Measurements from ENCODE around the gene NDUFA11.

NDUFA11 gene

GRCh38 chr19:5925830-5926427 is 22.3 kb upstream of the NDUFA11 start:
- no peak overlapping the region for H3K4me3 ChIP-seq (ENCODE audit: low read length)
- TF ChIP-seq ZNF274 (IDR thresholded peaks at IDR 0.05; ENCODE audit: low read depth, low read length) = no peak

- no peak for TF ChIP-seq ZNF274 (IDR thresholded peaks at IDR 0.05; ENCODE audit: low read depth, low read length)
- H3K4me3 ChIP-seq (ENCODE audit: low read length) = no peak overlapping the region
Measured at GRCh38 chr19:5923356-5923755, 19.8 kb upstream of the NDUFA11 start.

GRCh38 chr19:5922161-5922545 is 18.6 kb upstream of the NDUFA11 start:
- no peak overlapping the region for H3K4me3 ChIP-seq (ENCODE audit: low read length)
- no peak for TF ChIP-seq ZNF274 (IDR thresholded peaks at IDR 0.05; ENCODE audit: low read depth, low read length)

- H3K4me3 ChIP-seq (ENCODE audit: low read length) = no peak overlapping the region
- TF ChIP-seq ZNF274 (IDR thresholded peaks at IDR 0.05; ENCODE audit: low read depth, low read length) = no peak
Measured at GRCh38 chr19:5921516-5922160, 18.0 kb upstream of the NDUFA11 start.

- TF ChIP-seq ZNF274 (IDR thresholded peaks at IDR 0.05; ENCODE audit: low read depth, low read length) = no peak
- no peak overlapping the region for H3K4me3 ChIP-seq (ENCODE audit: low read length)
Measured at GRCh38 chr19:5918463-5919079, 15.0 kb upstream of the NDUFA11 start.

GRCh38 chr19:5917431-5918107 is 14.0 kb upstream of the NDUFA11 start:
- TF ChIP-seq ZNF274 (IDR thresholded peaks at IDR 0.05; ENCODE audit: low read depth, low read length) = no peak
- no peak overlapping the region for H3K4me3 ChIP-seq (ENCODE audit: low read length)

- no peak overlapping the region for H3K4me3 ChIP-seq (ENCODE audit: low read length)
- no peak for TF ChIP-seq ZNF274 (IDR thresholded peaks at IDR 0.05; ENCODE audit: low read depth, low read length)
Measured at GRCh38 chr19:5916181-5916708, 12.7 kb upstream of the NDUFA11 start.

GRCh38 chr19:5915782-5916165 is 12.2 kb upstream of the NDUFA11 start:
- no peak for TF ChIP-seq ZNF274 (IDR thresholded peaks at IDR 0.05; ENCODE audit: low read depth, low read length)
- no peak overlapping the region for H3K4me3 ChIP-seq (ENCODE audit: low read length)

GRCh38 chr19:5914946-5915781 is 11.6 kb upstream of the NDUFA11 start:
- no peak for TF ChIP-seq ZNF274 (IDR thresholded peaks at IDR 0.05; ENCODE audit: low read depth, low read length)
- no peak overlapping the region for H3K4me3 ChIP-seq (ENCODE audit: low read length)

GRCh38 chr19:5914358-5914774 is 10.8 kb upstream of the NDUFA11 start:
- H3K4me3 ChIP-seq (ENCODE audit: low read length) = no peak overlapping the region
- TF ChIP-seq ZNF274 (IDR thresholded peaks at IDR 0.05; ENCODE audit: low read depth, low read length) = no peak

- H3K4me3 ChIP-seq (ENCODE audit: low read length) = no peak within 1 kb of the TSS
- TF ChIP-seq ZNF274 (IDR thresholded peaks at IDR 0.05; ENCODE audit: low read depth, low read length) = no peak
Measured at GRCh38 chr19:5913739-5914357, 10.3 kb upstream of the NDUFA11 start, which contains the start of gene CAPS. TSS of gene CAPS (plus strand) at chr19:5914254. CDS start at chr19:5914407, 153 bp downstream.

- no peak for TF ChIP-seq ZNF274 (IDR thresholded peaks at IDR 0.05; ENCODE audit: low read depth, low read length)
- no peak overlapping the region for H3K4me3 ChIP-seq (ENCODE audit: low read length)
Measured at GRCh38 chr19:5911366-5911765, 7.8 kb upstream of the NDUFA11 start.

GRCh38 chr19:5910638-5910907 is 7.0 kb upstream of the NDUFA11 start:
- no peak overlapping the region for H3K4me3 ChIP-seq (ENCODE audit: low read length)
- TF ChIP-seq ZNF274 (IDR thresholded peaks at IDR 0.05; ENCODE audit: low read depth, low read length) = no peak
